Measurements from ENCODE around the gene PRSS33.

DNA sequence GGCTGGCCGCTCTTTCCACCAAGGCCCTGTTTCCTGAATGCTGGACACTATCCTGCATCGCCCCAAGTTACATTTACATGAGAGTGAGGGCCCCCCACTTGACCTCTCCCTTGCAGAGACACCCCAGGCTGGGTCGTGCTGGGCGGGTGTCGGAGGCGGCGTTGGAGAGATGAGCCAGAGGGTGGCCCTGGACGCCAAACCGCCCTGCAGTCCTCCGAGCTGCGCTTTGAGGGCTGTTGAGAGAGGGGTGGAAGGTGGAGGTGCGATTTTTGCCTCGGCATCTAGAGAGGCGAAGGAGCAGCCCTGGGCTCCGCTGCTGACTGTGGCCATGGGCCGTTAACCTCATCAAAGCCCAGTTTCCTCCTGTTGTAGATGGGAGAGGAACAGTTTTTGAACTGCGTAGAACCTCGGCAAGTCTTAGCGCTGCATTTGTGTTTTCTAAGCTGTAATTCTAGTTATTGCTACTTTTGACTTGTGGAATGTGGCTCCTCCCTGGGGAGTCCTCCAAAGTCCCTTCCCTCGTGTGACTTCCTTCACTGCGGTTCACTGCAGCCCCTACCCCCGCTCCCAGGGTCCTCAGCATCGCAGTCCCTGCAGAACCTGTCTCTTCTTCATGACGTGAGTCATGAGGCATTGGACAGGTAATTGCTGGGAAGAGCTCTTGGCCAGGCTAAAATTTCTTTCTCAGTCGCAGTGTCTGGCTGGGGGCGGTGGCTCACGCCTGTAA lies 9.3 kb downstream of the PRSS33 start:
- no peak for TF ChIP-seq POLR2A (IDR thresholded peaks at IDR 0.05)
- TF ChIP-seq, protein P1, sequence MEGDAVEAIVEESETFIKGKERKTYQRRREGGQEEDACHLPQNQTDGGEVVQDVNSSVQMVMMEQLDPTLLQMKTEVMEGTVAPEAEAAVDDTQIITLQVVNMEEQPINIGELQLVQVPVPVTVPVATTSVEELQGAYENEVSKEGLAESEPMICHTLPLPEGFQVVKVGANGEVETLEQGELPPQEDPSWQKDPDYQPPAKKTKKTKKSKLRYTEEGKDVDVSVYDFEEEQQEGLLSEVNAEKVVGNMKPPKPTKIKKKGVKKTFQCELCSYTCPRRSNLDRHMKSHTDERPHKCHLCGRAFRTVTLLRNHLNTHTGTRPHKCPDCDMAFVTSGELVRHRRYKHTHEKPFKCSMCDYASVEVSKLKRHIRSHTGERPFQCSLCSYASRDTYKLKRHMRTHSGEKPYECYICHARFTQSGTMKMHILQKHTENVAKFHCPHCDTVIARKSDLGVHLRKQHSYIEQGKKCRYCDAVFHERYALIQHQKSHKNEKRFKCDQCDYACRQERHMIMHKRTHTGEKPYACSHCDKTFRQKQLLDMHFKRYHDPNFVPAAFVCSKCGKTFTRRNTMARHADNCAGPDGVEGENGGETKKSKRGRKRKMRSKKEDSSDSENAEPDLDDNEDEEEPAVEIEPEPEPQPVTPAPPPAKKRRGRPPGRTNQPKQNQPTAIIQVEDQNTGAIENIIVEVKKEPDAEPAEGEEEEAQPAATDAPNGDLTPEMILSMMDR (IDR thresholded peaks at IDR 0.05) = no peak
